ENCODE data around the gene CTCF. TPM values are rescaled to one million over a fixed set of nuclear protein-coding genes. Genes with fewer than 3 reads are reported as not detected.
A peak's percentile ranks its signal among the peaks of the same experiment; 100 is the strongest.

Gene CTCF
- total RNA-seq, 1 experiment from 2014 or later, result 26.4 TPM

- DNase-seq (ENCODE audit: low read depth, low spot score), result no peak
- in situ Hi-C loops (cut with HindIII; ENCODE audit: low pct_unique_long_range_greater_than_20kb, low sequenced_read_pairs), result no loop called here
Measured at GRCh38 chr16:67632415-67633172, 70.3 kb downstream of the CTCF start.

DNA sequence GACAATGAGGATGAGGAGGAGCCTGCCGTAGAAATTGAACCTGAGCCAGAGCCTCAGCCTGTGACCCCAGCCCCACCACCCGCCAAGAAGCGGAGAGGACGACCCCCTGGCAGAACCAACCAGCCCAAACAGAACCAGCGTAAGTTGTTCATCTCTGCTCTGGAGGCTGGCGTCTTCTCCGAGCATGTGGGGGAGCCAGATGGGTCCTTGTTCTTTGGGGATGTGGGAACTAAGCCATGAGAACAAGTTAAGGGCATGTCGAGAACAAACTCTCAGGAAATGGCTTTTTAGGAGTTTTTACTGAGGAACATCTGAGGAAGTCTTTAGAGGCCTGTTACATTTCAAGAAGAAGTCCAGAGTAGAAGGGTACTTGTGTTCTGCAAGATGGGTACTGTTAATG lies 74.4 kb downstream of the CTCF start:
- no peak for DNase-seq (ENCODE audit: low read depth, low spot score)
- in situ Hi-C loops (cut with HindIII; ENCODE audit: low pct_unique_long_range_greater_than_20kb, low sequenced_read_pairs), result no loop called here

GRCh38 chr16:67637625-67638024 lies 75.3 kb downstream of the CTCF start:
- DNase-seq (ENCODE audit: low read depth, low spot score), result no peak
- in situ Hi-C loops (cut with HindIII; ENCODE audit: low pct_unique_long_range_greater_than_20kb, low sequenced_read_pairs), result no loop called here

DNA sequence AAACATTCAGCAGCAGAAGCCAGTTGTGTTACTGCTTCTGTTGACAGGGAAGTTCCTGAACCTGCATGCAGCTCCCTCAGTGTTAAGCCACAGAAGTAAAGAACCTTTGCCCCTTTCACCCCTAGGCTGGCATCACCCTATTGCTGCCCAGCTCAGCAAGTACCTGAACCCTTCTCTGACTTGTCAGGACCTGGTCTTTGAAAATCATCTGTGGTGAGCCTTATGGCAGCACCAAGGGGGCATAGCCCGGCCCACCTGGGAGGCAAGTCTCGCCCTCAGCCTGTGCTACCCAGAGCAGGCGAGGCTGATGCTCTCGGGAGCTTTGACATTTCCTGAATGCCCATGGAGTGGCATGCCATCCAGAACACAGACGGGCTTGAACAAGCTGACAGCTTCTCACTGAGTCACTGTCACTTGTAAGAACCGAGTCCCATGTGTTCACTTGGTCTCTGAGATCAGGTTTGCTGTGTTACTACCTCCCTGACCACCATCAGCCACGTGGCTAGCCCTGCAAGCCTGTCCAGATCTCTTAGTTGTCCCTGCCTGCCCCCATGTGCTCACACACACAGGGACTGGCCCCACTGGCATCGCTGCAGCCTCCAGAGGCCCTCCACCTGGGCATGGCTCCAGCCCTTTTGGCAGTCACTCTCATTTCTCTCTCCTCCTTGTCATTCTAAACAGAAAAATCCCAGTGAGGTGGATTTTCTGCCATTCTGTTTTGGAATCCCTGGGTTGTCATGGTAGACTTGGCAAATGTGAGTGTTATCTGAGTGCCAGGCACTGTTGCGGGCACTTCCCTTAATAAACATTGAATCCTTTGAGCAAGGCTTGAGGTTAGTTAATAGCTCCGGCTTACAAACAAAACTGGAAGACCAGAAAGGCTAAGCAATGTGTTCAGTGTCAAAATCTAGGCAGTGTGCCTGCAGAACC lies 79.7 kb downstream of the CTCF start:
- DNase-seq (ENCODE audit: low read depth, low spot score), result no peak
- in situ Hi-C loops (cut with HindIII; ENCODE audit: low pct_unique_long_range_greater_than_20kb, low sequenced_read_pairs), result no loop called here

DNA sequence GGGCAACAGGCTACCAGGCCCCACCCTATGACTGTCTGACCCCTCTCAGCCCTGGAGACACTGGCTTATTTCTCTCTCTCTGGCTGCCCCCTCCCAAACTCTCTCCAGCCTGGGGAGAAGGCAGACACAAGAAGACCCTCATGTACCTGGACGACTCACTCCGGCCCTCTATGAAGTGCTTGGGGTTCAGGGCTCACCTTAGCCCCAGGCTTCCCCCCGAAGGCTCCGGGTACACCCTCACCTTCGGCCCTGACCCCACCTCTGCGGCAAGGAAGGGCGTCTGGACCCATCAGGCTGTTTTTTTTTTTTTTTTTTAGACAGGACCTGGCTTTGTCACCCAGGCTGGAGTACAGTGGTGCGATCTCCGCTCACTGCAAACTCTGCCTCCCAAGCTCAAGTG lies 81.7 kb downstream of the CTCF start:
- DNase-seq (ENCODE audit: low read depth, low spot score), result no peak
- in situ Hi-C loops (cut with HindIII; ENCODE audit: low pct_unique_long_range_greater_than_20kb, low sequenced_read_pairs), result no loop called here

DNA sequence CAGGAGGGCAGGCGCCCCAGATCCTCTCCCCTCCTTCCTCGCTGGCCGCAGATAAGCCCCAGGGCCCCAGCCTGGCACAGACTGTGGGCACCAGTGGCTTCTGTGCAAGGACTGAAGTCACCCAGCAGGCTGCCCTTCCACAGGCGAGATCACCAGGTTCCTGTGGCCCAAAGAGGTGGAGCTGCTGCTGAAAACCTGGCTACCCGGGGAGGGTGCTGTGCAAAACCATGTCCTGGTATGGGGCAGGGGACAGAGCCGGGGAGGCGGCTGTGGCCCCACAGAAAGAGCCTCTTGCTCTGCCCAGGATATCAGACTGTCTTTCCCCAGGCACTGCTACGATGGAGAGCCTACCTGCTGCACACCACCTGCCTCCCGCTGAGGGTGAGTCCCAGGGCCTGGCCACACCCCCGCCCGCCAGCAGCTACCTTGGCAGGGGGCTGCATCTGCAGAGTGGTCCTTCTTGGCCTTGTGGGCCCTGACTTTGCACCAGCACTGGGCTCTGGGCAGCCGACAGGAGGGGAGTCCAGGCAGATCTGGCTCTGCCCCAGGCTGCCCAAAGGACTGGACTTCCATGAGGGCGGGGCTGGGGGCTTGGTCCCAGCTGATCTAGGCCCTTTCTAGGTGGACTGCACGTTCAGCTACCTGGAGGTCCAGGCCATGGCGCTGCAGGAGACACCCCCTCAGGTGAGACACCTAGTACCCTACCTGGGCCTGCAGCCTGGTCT lies 83.2 kb downstream of the CTCF start:
- in situ Hi-C loops (cut with HindIII; ENCODE audit: low pct_unique_long_range_greater_than_20kb, low sequenced_read_pairs), result no loop called here
- DNase-seq (ENCODE audit: low read depth, low spot score), result no peak

DNA sequence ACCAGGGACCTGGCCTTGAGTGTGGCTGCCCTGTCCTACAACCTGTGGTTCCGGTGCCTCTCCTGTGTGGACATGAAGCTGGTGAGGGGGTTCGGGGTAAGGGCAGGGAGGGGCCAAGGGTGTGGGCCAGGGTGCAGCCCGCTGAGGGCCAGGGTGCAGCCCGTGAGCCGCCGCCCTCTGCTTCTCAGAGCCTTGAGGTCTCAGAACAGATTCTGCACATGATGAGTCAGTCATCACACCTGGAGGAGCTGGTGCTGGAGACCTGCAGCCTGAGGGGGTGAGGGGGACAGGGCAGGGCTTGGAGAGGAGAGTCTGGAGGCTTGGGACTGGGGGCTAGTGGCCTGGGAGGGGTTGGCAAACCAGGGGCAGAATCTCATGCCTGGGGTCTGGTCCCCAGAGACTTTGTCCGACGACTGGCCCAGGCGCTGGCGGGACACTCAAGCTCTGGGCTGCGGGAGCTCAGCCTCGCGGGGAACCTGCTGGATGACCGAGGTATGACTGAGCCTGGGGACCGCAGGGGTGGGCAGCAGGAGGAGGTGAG lies 84.9 kb downstream of the CTCF start:
- in situ Hi-C loops (cut with HindIII; ENCODE audit: low pct_unique_long_range_greater_than_20kb, low sequenced_read_pairs), result no loop called here
- no peak for DNase-seq (ENCODE audit: low read depth, low spot score)

DNA sequence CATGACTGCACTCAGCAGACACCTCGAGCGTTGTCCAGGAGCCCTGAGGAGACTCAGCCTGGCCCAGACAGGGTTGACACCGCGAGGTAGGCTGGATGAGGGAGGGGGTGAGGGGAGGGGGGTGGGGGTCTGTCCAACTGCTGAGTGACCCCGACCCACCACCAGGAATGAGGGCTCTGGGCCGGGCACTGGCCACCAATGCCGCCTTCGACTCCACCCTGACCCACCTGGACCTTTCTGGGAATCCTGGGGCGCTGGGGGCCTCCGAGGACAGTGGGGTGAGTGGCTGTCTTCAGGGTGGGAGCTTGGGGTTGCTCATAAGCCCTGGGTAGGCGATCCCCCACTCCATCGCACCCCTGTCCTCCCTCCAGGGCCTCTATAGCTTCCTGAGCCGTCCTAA lies 85.4 kb downstream of the CTCF start:
- no peak for DNase-seq (ENCODE audit: low read depth, low spot score)
- in situ Hi-C loops (cut with HindIII; ENCODE audit: low pct_unique_long_range_greater_than_20kb, low sequenced_read_pairs), result no loop called here

GRCh38 chr16:67648088-67648763 lies 85.9 kb downstream of the CTCF start:
- in situ Hi-C loops (cut with HindIII; ENCODE audit: low pct_unique_long_range_greater_than_20kb, low sequenced_read_pairs), result no loop called here

DNA sequence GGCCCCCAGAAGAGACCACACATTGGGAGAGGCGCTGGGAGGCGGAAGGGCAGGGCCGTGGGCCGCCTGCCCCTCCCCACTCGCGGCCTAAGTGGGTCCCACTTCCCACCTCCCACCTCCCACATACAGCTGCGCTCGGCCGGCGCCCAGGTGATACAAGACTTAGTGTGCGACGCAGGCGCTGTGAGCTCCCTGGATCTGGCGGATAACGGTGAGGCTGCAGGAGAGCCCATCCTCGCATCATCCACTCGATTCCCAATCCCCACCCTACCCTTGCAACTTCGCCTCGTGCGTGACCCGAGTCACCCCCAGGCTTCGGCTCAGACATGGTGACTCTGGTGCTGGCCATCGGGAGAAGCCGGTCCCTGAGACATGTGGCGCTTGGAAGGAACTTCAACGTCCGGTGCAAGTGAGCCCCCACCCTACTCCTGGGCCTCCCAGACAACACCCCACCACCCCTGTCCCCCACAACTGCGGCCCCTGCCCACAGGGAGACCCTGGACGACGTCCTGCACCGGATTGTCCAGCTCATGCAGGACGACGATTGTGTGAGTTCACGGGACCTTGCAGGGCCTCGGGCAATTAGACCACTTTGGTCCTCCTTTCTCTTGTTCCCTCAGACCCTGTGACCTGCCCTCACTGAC lies 86.6 kb downstream of the CTCF start:
- in situ Hi-C loops (cut with HindIII; ENCODE audit: low pct_unique_long_range_greater_than_20kb, low sequenced_read_pairs), result no loop called here
- no peak for DNase-seq (ENCODE audit: low read depth, low spot score)

More at GRCh38 chr16:67648088-67648763, 85.9 kb downstream of the CTCF start:
- DNase-seq (ENCODE audit: low read depth, low spot score), result no peak

GRCh38 chr16:67649494-67649931 lies 87.2 kb downstream of the CTCF start:
- DNase-seq (ENCODE audit: low read depth, low spot score), result peak; percentile 50

GRCh38 chr16:67650023-67650422 lies 87.7 kb downstream of the CTCF start:
- in situ Hi-C loops (cut with HindIII; ENCODE audit: low pct_unique_long_range_greater_than_20kb, low sequenced_read_pairs), result no loop called here

More at GRCh38 chr16:67649494-67649931, 87.2 kb downstream of the CTCF start:
- in situ Hi-C loops (cut with HindIII; ENCODE audit: low pct_unique_long_range_greater_than_20kb, low sequenced_read_pairs), result no loop called here

DNA sequence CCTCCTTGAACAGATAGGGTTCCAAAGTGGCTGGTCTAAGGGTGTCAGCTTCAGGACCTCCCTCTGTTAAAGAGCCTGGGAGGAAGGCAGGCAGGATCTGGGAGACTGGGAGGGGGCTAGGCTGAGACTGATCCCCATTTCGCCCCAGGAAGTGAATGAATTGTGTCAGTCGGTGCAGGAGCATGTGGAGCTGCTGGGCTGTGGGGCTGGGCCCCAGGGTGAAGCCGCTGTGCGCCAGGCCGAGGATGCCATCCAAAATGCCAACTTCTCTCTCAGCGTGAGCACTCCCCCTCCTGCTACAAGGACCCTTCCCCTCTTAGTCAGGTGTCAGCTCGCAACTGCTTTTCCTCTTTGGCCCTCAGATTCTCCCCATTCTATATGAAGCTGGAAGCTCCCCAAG lies 88.7 kb downstream of the CTCF start:
- DNase-seq (ENCODE audit: low read depth, low spot score), result no peak
- in situ Hi-C loops (cut with HindIII; ENCODE audit: low pct_unique_long_range_greater_than_20kb, low sequenced_read_pairs), result no loop called here

More at GRCh38 chr16:67650023-67650422, 87.7 kb downstream of the CTCF start:
- DNase-seq (ENCODE audit: low read depth, low spot score), result no peak

DNA sequence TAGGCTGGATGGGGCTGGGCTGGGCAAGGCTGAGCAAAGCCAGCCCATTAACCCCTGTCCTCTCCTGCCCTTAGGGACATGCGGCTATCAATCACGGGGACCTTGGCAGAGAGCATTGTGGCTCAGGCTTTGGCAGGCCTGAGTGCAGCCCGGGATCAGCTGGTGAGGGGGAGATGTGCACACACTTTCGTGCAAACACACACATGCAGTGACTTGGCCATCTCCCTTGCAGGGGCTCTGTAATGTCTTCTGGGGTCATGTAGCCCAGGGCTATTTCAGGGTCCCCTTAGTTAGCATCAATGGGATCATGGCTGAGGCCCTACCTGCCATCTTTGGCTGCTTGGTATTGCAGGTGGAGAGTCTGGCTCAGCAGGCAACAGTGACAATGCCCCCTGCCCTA lies 89.5 kb downstream of the CTCF start:
- in situ Hi-C loops (cut with HindIII; ENCODE audit: low pct_unique_long_range_greater_than_20kb, low sequenced_read_pairs), result no loop called here

GRCh38 chr16:67652578-67653127 lies 90.3 kb downstream of the CTCF start:
- no peak for DNase-seq (ENCODE audit: low read depth, low spot score)
- in situ Hi-C loops (cut with HindIII; ENCODE audit: low pct_unique_long_range_greater_than_20kb, low sequenced_read_pairs), result no loop called here

More for the DNA sequence above, 89.5 kb downstream of the CTCF start:
- no peak for DNase-seq (ENCODE audit: low read depth, low spot score)

DNA sequence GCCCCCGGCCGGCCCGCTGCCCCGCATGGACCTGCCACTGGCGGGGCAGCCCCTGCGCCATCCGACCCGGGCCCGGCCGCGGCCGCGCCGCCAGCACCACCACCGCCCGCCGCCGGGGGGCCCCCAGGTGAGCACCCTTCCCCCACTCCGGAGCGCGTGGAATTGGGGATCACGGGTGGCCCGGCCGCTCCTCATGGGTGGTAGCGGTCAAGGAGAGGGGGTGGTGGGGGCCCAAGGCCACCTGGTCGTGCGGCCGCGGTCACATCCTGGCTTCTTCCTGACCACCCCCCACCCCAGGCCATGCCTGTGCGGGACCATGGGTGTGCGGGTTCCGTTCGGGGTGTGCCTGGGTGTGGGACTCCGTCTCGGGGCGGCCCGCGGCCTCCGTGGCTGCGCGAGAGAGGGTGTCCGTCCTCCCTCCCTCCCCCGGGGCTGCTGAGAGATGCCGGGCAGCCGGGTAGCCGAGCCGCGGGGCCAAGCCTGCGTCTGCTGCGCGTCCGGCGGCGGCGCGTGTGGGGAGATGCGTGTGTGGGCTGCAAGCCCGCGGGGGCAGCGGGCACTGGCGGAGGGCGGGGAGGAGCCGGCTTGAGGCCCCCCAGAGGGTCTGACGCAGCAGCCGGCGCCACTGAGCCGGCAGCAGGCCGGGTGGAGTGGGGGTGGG lies 90.9 kb downstream of the CTCF start:
- in situ Hi-C loops (cut with HindIII; ENCODE audit: low pct_unique_long_range_greater_than_20kb, low sequenced_read_pairs), result no loop called here
- no peak for DNase-seq (ENCODE audit: low read depth, low spot score)
